Spleen (tissue), 7 donors: ENCODE measurements around the gene OXT.
A peak's percentile ranks its signal among the peaks of the same experiment; 100 is the strongest.

Experiments
- POLR2A ChIP-seq, 3 donors: fragments of 450-650 bp; IDR thresholded peaks; one replicate each; pipeline ENCODE4 v1.5.1; 2017; ENCODE audit warnings: antibody characterized with exemption in 3 of 3, mild to moderate bottlenecking in 1 of 3
- TF ChIP-seq, protein P1 (sequence below), 11 experiments: fragments of 200-600 bp in 7 of 11; fragments of 450-650 bp in 4 of 11; sonication (generic) in 4 of 11; IDR thresholded peaks in 8 of 11; conservative IDR thresholded peaks in 3 of 11; 1 replicate in 7 of 11; 2 replicates in 4 of 11; pipeline versions ENCODE4 v1.4.0 to v1.8.0; 2016 to 2021; ENCODE audit warnings: antibody characterized with exemption in 11 of 11, inconsistent platforms in 4 of 11, mild to moderate bottlenecking in 1 of 11
- donor health status: DM: no; HTN: no; CAD: no; lungs with moderate emphysema.
- donor health status: DM: no; HTN: no; CAD: no.
- donor health status: DM: no; HTN: no; CAD: no.

DNA sequence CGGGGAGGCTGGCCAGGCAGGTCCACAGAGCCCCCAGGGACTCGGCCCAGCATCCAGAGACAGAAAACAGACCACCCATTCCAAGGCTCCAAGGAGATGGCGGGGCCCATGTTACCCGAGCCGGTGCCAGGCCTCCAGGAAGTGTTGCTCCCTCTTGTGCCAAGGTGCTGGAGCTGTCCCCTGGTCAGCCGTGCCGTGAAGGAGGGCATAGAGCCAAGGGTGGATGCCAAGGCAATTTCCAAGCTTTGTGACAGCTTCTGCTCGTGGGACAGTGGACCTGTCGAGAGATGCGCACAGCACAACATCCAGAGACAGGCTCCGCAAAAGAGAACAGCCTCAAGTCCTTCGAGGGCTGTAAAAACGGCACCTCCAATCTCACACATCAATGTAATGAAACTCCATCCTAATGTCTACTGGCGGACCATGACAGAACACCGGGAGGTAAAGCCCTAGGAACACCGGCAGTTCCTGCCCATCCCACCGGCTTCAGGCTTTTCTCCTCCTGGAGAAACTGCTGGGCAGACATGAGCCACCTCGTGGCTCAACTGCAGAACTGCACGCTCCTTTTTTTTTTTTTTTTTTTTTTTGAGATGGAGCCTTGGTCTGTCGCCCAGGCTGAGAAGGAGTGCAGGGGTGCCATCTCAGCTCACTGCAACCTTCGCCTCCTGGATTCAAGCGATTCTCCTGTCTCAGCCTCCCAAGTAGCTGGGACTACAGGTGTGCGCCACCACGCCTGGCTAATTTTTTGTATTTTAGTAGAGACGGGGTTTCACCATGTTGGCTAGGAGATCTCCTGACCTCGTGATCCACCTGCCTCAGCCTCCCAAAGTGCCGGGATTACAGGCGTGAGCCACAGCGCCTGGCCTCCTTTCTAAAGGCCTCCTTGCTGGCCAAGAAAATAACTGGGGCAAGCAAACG lies 44.0 kb downstream of the OXT start:
- TF ChIP-seq, protein P1, sequence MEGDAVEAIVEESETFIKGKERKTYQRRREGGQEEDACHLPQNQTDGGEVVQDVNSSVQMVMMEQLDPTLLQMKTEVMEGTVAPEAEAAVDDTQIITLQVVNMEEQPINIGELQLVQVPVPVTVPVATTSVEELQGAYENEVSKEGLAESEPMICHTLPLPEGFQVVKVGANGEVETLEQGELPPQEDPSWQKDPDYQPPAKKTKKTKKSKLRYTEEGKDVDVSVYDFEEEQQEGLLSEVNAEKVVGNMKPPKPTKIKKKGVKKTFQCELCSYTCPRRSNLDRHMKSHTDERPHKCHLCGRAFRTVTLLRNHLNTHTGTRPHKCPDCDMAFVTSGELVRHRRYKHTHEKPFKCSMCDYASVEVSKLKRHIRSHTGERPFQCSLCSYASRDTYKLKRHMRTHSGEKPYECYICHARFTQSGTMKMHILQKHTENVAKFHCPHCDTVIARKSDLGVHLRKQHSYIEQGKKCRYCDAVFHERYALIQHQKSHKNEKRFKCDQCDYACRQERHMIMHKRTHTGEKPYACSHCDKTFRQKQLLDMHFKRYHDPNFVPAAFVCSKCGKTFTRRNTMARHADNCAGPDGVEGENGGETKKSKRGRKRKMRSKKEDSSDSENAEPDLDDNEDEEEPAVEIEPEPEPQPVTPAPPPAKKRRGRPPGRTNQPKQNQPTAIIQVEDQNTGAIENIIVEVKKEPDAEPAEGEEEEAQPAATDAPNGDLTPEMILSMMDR (IDR thresholded peaks at IDR 0.05 in 8 of 11, conservative IDR thresholded peaks at IDR 0.05 in 3 of 11) = peak; percentile 39 to 80 (median 68)
- no peak for TF ChIP-seq POLR2A (IDR thresholded peaks at IDR 0.05)
